NCI-H1105 (cell line): ENCODE results near the gene SPP2.

Experiments
- DNase-seq: peaks from one replicate; lab custom pipeline; 2025; lab: John Stamatoyannopoulos, UW

SPP2 gene

DNA sequence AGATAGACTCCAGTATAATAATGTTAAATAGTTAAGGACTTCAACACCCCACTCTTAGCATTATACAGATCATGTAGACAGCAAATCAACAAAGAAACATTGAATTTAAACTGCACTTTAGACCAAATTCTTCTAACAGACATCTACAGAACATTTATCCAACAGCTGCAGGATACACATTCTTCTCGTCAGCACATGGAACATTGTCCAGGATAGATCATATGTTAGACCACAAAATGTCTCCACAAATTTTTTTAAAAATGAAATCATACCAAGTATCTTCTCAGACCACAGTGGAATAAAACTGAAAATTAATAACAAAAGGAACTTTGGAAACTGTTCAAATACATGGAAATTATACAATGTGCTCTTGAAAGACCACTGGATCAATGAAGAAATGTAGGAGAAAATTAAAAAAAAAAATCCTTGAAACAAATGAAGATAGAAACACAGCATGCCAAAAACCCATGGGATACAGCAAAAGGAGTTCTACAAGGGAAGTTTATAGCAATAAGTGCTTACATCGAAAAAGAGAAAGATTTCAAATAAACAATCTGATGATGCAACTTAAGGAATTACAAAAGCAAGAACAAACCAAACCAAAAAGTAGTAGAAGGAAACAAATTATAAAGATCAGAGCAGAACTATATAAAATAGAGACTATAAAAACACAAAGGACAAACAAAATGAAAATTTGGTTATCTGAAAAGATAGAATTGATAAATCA lies 12.3 kb upstream of the SPP2 start:
- no peak for DNase-seq

DNA sequence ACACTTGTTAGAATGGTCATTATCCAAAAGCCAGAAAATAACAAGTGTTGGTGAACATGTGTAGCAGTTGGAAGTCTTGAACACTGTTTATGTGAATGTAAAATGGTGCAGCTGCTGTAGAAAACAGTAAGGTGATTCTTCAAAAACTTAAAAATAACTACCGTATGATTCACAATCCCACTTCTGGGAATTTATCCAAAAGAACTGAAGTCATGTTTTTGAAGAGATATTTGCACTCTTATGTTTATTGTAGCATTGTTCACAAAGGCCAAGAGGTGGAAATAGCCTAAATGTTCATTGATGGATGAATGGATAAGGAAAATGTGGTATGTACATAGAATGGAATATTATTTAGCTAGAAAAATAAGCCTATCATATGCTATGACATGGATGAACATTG lies 6.3 kb upstream of the SPP2 start:
- no peak for DNase-seq

DNA sequence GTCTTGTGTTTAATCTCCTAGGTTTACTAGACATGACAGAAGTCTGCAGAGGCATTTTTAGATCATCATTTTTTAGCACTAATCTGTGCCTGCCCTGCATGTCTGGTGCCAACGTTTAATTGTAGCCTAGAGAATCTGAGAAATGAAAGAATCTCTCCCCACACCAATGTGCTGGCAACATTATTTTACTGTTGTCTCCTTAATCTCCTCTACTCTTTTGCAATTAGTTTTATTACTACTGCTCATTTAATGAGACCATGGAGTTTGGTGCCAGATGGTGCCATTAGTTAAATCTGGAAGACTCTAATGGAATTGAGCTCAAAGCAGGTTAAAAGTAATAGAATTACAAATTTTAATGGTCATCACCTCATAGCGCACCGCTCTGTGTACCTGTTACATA lies 4.0 kb upstream of the SPP2 start:
- DNase-seq = no peak

DNA sequence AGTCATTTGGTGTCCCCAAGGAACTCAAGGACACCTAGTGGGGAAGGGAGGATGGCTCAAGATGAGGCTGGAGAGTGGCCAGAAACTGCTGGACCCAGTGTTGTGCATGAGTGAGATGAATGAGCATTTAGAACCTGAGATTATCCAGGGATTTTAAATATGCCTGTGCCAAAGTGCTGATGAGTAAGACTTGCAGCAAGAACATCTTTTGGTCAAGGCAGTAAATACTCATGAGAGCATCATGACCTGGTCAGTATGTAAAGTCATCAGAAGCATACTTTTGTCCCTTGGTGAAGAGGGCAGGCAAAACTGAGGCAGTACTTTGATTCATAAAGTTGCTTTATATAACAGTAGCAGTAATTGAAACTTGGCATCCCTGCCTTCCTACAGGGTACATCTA lies 3.1 kb upstream of the SPP2 start:
- no peak for DNase-seq

DNA sequence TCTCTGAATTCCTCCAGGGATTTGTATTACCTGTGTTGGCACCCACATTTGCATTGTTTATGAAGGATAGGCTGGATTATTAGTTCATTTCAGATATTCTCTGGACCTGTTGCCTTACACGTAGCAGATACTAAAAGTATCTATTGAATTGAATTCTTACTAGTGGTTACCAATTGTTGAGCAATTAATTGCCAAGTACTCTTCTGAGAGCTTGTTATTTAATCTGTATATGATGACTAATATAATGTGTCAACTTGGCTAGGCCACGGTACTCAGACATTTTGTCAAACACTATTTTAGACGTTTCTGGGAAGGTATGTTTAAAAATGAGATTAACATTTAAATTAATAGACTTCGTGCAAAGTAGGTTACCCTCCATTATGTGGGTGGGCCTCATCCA lies 2.5 kb upstream of the SPP2 start:
- DNase-seq = no peak

DNA sequence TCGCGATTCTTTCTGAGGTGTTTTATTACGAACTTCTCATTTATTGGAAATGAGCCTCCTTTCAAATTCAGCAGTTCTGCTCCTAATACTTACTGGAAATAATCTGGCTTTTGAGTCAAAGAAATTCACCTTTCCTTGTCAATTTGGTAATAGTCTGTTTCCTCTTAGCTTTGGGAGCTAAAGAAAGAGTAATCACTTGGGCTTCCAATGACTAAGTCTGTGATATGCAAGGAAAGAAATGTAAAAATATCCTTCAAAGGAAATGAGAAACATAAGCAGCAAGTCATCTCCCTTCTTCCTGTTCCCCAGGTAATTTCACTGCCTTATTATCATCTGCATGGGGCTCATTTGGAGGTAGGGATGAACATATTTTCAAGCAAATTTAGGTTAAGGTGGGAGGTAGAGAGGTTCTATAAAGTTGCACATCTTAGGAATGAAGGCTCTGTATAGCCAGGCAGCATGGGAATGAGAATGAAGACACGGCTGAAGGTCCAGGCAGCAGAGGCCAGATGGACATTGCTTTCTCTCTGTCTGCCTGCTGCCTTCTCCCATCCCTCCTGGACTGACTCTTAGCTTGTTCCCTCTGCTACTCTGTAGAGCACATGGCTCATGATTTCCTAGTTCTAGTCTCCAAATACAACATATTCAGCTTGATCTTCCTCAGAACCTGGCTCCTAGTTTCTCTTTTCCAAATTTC lies 1.0 kb downstream of the SPP2 start:
- DNase-seq = no peak

GRCh38 chr2:234058881-234059280 lies 8.4 kb downstream of the SPP2 start:
- no peak for DNase-seq

DNA sequence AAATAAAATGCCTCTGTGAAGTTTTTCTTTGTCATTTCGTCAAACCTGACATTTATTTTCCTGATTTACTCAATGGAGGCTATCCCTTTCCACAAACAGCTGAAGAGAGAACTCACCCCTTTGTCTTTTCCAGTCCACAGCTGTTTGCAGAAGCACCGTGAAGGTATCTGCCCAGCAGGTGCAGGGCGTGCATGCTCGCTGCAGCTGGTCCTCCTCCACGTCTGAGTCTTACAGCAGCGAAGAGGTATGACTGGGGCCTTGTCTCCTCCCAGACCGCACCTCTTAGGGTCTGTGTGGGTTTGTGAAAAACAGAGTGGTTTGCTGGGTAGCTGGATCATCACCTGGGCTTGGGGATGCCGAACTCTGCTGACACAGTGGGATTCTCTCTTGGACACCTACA lies 9.7 kb downstream of the SPP2 start:
- no peak for DNase-seq

DNA sequence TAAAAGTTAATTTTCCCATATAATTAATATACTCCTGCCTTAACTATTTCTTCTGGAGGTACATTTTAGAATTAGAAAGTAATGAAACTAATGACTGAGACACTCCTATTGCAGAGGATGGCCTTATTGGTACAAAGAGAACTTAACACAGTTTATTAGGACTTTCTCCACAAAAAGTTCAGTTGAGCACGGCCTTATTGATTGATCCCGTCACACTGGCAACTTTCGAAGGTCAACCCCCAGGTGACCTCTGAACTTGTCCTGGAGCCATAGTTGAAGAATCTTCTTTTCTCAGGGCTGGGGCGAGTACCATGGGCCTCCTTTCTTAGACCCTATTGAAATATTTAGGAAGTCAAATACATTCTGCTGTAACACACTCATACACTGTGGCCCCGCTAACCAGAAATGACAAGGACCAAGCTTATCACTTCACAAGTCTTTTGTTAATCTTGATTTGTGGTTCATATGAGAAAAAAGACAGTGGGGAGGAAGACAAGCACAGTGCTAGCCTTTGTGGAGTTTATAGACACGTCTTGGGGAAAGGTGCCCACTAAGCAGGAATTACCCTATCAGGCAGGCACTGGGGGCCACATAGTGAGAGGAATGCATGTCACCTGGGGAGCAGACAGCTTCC lies 11.2 kb downstream of the SPP2 start:
- DNase-seq = no peak

- DNase-seq = no peak
Measured at GRCh38 chr2:234066587-234066986, 16.1 kb downstream of the SPP2 start.

GRCh38 chr2:234071664-234072063 lies 21.2 kb downstream of the SPP2 start:
- no peak for DNase-seq

DNA sequence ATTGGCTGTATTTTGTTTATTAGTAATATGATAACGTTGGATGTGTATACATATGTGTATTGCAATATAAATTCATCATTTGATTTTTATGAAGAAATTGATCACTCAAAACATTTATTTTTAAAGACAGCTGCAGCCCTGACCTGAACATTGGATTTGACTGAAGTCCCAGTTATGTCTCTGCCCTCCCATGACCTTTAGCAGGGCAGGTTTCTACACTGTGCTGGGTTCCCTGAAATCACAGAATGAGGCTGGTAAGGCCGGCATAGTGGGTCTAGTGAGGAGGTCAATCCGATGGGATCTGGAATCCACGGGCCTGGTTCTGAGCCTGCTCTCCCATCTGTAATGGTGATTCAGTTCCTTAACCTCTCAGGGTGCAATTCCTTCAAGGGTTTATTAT lies 22.0 kb downstream of the SPP2 start:
- no peak for DNase-seq

- no peak for DNase-seq
Measured at GRCh38 chr2:234074751-234075517, 24.4 kb downstream of the SPP2 start.

GRCh38 chr2:234075518-234075915 lies 25.0 kb downstream of the SPP2 start:
- no peak for DNase-seq

DNA sequence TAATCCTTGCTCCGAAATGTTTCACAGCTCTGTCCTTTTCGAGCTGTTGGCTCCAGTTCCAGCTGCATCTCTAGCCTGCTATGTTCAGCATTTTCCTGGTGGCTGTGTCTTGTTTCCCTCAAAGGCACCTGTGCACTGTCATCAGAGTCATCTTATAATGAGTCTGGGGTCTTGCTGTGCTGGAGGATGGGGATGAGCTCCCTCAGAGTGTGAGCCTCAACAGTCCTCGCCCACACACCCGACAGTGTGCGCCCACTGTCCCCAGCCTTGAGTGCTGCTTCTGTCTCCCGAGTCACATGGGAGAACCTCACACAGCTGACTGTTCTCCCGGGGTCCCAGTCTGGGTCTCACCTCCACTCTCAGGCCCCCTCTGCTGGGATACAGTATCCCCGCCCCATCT lies 25.4 kb downstream of the SPP2 start:
- no peak for DNase-seq

DNA sequence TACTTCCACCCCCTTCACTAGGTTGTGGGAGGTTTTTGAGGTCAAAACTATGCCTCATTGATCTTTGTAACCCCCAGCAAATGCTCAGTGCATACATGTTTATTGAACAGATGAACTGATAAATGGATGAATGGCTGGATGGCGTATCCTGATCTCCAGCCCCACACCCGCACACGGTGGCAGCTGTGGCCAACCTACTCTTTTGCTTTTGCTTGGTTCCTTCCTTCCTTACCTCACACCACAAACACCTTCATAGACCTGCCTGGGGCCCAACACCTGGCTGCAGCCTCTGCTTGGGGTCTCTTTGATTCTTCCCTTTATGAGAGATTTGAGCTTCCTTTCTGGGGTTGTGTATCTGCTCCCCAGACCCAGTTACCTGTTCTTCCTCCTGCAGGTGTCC lies 25.9 kb downstream of the SPP2 start:
- no peak for DNase-seq

DNA sequence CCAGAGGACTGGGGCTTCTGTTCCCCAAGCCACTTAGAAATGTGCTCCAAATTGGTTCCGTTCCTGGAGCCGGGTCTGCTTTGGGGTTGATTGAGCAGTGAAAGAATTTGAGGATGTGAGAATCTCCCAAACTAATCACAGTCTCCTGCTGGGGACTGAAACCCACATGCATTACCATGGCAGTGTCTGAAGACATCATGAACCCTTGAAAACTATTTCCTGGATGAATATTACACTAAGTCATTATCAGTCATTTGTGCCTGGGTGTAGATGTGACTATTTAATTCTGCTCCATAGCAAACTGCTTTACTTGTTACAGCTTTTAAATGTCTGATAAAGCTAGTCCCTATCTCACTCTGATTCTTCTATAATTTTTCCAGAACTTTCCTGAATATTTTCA lies 27.6 kb downstream of the SPP2 start:
- no peak for DNase-seq

DNA sequence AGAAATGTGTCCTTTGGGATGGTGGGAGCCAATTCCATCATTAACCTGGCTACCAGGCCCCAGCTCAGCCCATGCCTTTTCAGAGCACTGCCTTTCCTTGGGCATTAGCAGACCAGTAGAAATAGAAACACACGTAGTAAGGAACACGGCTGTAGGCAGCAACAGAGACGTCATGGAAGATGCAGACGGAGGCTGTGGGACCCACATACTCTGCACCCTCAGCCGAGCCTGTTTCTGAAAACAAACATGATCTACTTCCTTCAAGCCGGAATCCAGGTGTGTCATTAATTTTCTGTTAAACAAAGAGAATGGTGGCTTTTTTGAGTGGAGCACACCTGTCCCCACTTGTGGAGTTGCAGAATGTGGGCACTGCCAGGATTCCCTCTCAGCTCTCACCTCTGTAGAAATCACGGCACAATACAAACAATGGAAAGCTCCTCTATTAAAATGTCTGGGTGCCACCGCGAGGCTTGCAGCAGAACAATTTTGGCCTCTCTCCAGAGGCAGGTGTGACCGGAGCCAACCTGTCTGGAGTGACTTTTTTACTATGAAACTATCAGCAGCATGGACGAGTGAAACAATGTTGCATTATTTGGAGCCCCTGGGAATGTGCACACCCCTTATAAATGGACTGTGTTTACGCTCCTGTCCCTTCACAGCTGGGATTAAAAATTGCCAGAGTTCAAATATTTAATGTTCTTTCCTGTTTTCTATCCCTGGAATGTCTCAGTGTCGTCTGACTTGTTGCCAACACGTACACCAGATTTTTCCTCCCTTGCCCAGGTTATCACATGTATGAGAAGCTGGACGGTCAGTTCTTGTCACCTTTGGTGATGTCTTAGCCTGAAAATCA lies 31.7 kb downstream of the SPP2 start:
- DNase-seq = peak; percentile 92

DNA sequence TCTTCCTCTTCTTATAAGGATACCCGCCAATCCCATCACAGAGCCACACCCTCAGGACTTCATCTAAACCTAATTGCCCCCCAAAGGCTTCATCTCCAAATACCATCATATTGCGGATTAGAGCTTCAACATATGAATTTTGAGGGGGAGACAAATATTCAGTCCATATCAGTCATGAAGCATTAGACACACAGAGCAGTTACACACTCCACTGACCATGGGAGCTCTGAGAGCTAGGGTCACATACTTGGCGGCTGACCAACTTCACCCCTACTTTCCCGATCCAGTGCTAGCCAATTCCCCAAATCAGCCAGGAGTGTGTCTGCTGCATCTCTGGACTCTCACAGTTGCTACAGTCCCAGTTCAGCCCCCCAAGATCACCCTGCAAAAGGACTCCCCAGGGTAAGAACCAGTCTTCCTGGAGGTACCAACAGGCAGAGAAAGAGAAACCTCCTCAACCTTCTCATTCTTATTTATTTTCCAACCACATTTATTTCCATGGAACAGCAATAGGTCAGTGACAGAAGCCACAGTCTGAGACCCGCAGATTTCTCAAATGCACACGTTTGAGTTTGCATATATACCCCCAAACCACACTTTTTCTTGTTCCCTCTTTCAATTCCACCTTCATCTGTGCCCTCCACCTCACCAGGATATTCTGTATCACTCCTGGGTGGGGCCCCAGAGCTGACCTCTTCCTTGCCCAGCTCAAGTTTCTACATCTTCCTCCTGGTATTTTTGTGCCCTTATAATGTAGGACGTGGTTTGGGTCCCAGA lies 33.3 kb downstream of the SPP2 start:
- DNase-seq = no peak

DNA sequence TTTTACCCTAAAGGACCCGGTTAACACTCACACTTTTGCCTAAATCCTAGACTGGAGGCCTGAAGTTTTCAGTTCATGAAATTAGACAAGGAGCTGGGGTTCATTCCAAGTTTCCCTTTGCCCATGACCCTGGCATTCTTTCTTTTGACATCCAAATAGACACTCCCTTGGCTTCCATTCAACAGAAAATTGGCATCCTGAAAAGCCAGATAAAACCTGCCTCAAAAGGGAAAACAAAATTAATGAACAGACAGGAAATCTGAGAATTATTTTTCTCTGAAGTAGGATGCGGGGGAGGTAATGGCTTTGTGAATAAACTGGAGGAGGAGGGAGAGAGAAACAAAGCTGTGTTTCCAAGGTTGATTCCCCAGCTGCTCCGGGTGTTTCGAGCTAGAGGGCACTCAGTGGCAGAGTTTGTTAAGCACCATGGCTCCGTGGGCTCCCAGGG lies 41.0 kb downstream of the SPP2 start:
- peak; percentile 73 for DNase-seq

DNA sequence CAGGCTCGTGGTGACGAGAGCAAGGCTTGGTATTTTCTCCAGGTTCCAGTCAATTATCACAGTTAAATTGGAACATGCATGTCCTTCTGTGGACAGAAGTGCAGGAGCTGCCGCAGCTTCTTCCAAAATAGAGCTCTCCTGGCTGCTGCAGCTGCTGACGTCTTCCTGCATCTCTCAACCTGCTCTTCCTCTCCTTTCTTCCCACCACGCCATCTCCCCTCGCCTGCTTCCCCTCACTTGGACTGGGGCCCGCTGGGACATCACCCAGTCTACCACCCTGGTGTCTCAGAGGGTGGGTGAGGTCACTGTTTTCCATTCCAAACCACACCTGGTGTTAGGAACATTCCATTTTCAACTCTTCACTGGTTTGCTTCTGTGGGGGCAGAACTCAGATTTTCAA lies 41.4 kb downstream of the SPP2 start:
- peak; percentile 40 for DNase-seq
